ENCODE measurements around the gene PHC3.
"Not testable (repeated sequence)": the region's sequence is repeated elsewhere in the genome, so short reads cannot be mapped to it uniquely, and the experiment has no call there.

Gene PHC3

DNA sequence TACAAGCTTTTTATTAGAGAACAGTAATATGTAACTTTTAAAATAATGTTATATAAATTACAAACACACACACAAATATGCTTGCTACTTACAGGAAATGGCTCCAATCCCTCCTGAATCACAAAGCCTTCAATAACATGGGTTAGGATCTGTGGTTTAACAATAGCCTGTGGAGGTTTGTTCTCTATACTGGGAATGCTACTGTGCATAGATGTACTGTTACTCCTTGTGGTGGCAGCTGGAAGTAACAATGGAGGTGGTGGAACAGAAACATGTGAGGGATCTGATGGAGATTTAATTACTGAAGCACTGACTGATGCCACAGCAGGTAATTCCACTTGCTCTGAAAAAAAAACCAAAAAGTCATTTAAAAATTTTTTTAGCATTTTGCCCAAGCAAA is 64.4 kb downstream of the PHC3 start:
- TF ChIP-seq CTCF (IDR thresholded peaks at IDR 0.05; ENCODE audit: borderline replicate concordance, control extremely low read depth, extremely low read depth, insufficient read depth, missing control alignments) = no peak
- in situ Hi-C loops (cut with MboI; ENCODE audit: low sequenced_read_pairs, unreplicated experiment) = no loop called here
- no peak for DNase-seq (ENCODE audit: low spot score)

GRCh38 chr3:170114165-170114564 is 67.4 kb downstream of the PHC3 start:
- DNase-seq (ENCODE audit: low spot score); in situ Hi-C loops (cut with MboI; ENCODE audit: low sequenced_read_pairs, unreplicated experiment): not testable (repeated sequence)

DNA sequence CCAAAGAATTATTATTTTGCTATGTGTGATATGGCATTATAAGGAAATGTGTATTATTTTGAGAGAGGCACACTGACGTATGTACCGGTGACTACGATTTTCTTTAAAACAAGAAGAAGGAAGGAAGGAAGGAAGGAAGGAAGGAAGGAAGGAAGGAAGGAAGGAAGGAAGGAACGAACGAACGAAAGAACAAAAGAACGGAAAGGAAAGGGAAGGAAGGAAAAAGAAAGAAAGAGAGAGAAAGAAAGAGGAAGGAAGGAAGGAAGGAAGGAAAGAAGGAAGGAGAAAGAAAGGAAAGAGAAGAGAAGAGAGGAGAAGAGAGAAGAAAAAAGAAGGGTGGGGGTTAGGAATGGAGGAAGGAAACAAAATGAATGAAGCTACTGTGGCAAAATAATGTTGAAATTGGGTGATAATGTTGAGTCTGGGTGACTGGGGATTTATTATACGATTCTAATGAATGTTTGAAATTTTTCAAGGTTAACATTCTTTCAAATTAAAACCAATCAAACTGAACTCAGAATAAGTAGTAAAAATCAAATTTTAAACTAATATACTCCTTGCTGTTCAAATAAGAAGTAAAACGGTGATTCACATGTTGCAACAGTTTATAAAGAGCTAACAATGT is 70.3 kb downstream of the PHC3 start:
- TF ChIP-seq CTCF (IDR thresholded peaks at IDR 0.05; ENCODE audit: borderline replicate concordance, control extremely low read depth, extremely low read depth, insufficient read depth, missing control alignments) = no peak
- in situ Hi-C loops (cut with MboI; ENCODE audit: low sequenced_read_pairs, unreplicated experiment) = no loop called here
- no peak for DNase-seq (ENCODE audit: low spot score)

DNA sequence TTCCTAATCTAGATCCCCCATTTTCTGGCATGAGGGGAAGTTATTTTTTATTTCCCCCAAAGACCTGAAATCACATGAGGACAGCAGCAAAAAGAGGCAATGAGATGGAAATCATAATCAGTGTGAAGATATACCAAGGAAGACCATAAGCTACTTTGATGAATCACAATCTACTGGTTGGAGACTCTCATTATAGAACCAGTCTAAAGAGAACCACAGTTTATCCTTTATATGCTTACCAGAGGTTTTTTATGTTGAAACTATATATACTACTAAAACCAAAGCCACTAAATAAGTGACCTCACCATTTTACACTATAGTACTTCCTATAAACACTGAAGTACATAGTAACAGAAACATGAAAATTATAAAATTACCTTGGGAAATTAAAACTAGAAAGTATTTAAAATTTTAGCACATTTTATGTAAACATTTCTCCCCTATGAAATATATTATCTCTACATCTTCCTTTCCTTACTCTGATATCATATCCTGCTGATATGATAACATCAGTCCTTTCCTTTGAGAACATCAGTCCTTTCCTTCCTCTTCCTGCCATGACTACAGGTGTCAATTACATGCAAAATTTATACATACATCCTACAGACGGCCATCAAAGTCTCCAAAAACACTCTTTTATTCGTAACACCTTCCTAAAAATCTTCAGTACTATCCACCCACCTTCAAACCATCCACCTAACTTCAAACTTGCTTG is 71.8 kb downstream of the PHC3 start:
- no peak for DNase-seq (ENCODE audit: low spot score)
- in situ Hi-C loops (cut with MboI; ENCODE audit: low sequenced_read_pairs, unreplicated experiment) = no loop called here
- TF ChIP-seq CTCF (IDR thresholded peaks at IDR 0.05; ENCODE audit: borderline replicate concordance, control extremely low read depth, extremely low read depth, insufficient read depth, missing control alignments) = no peak

GRCh38 chr3:170108955-170109354 is 72.6 kb downstream of the PHC3 start:
- no peak for TF ChIP-seq CTCF (IDR thresholded peaks at IDR 0.05; ENCODE audit: borderline replicate concordance, control extremely low read depth, extremely low read depth, insufficient read depth, missing control alignments)
- in situ Hi-C loops (cut with MboI; ENCODE audit: low sequenced_read_pairs, unreplicated experiment) = no loop called here
- no peak for DNase-seq (ENCODE audit: low spot score)

DNA sequence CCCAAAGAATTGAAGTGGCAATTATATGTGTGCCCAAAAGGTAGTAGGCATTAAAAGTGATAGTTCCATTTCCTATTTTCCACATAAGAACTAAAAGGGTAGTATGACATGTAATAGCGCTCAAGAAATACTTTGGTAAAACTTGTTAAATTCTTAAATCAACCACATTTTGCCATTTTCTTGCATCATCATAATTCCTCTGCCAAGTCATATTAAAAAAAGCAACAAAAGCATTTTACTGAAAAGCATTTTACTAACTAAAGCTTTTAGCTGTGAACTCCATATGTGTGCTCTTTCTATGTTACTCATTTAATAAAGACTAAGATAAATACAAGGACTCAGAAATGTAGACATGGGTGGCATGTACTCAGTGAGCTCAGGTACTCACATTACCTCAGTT is 73.6 kb downstream of the PHC3 start:
- in situ Hi-C loops (cut with MboI; ENCODE audit: low sequenced_read_pairs, unreplicated experiment) = no loop called here
- no peak for DNase-seq (ENCODE audit: low spot score)
- TF ChIP-seq CTCF (IDR thresholded peaks at IDR 0.05; ENCODE audit: borderline replicate concordance, control extremely low read depth, extremely low read depth, insufficient read depth, missing control alignments) = no peak

- no peak for DNase-seq (ENCODE audit: low spot score)
- in situ Hi-C loops (cut with MboI; ENCODE audit: low sequenced_read_pairs, unreplicated experiment) = no loop called here
- TF ChIP-seq CTCF (IDR thresholded peaks at IDR 0.05; ENCODE audit: borderline replicate concordance, control extremely low read depth, extremely low read depth, insufficient read depth, missing control alignments) = no peak
These were observed 79.1 kb downstream of the PHC3 start for GRCh38 chr3:170102431-170102830.

Measured in GM13976 (cell line).